Activated T-cell treated with anti-CD3 and anti-CD28 coated beads, Interleukin-2, amount 50 U/mL, for 4 hours (primary cell): Measurements from ENCODE around the gene KIAA1217. TPM values are rescaled to one million over a fixed set of nuclear protein-coding genes. Genes with fewer than 3 reads are reported as not detected.

Experiments used
- ATAC-seq, 2 donors: fragments of 200-7000 bp; cut with Tn5 transposase; one replicate each; pipeline ENCODE4 v1.10.0; 2021
- DNase-seq: peaks from one replicate; pipeline ENCODE4 v3.0.0-alpha.2; 2020
- H3K27me3 Mint-ChIP-seq: one replicate; pipeline ENCODE4 v1.8.0; 2021; ENCODE audit warnings: low read depth, mixed read lengths
- H3K36me3 Mint-ChIP-seq: one replicate; pipeline ENCODE4 v1.8.0; 2022; ENCODE audit warnings: mixed read lengths; ENCODE audit not compliant: insufficient read depth
- H3K4me1 Mint-ChIP-seq: one replicate; pipeline ENCODE4 v1.8.0; 2021; ENCODE audit warnings: low read depth, mixed read lengths
- H3K4me3 Mint-ChIP-seq: one replicate; pipeline ENCODE4 v1.8.0; 2021; ENCODE audit warnings: mild to moderate bottlenecking, moderate library complexity, mixed read lengths
- H3K9me3 Mint-ChIP-seq: one replicate; pipeline ENCODE4 v1.8.0; 2021; ENCODE audit warnings: mixed read lengths
- total RNA-seq, 3 donors: library from RNA; stranded (reverse); gene quantifications; one replicate each; pipeline ENCODE4 v1.2.1, GENCODE V29; 2021

The KIAA1217 gene
- total RNA-seq, 3 donors from 2014 or later, result 0.20 to 0.87 (median 0.50) TPM

GRCh38 chr10:24407928-24408327, 199.0 kb downstream of the KIAA1217 start:
- H3K4me1 Mint-ChIP-seq, result no peaks in the 10 kb centered on the region
- H3K4me3 Mint-ChIP-seq, result no peak overlapping the region
- ATAC-seq (no peak), DNase-seq (no peak)
- no peaks in the 10 kb centered on the region for H3K36me3 Mint-ChIP-seq
- no peaks in the 10 kb centered on the region for H3K27me3 Mint-ChIP-seq
- no peaks in the 10 kb centered on the region for H3K9me3 Mint-ChIP-seq

- H3K27me3 Mint-ChIP-seq, result no peaks in the 10 kb centered on the region
- no peaks in the 10 kb centered on the region for H3K36me3 Mint-ChIP-seq
- H3K4me1 Mint-ChIP-seq, result no peaks in the 10 kb centered on the region
- H3K4me3 Mint-ChIP-seq, result no peak overlapping the region
- no peak for ATAC-seq
- no peaks in the 10 kb centered on the region for H3K9me3 Mint-ChIP-seq
- no peak for DNase-seq
Measured at GRCh38 chr10:24408365-24408764, 199.4 kb downstream of the KIAA1217 start.

GRCh38 chr10:24414597-24414996, 205.7 kb downstream of the KIAA1217 start:
- DNase-seq (no peak), ATAC-seq (no peak)
- Mint-ChIP-seq H3K4me1 (no peaks in the 10 kb centered on the region), H3K27me3 (peaks cover 13% of the 10 kb centered on the region), H3K9me3 (no peaks in the 10 kb centered on the region), H3K4me3 (no peak overlapping the region), H3K36me3 (no peaks in the 10 kb centered on the region)

GRCh38 chr10:24415455-24416125, 206.7 kb downstream of the KIAA1217 start:
- H3K27me3 Mint-ChIP-seq, result peaks cover 13% of the 10 kb centered on the region
- H3K4me1 Mint-ChIP-seq, result no peaks in the 10 kb centered on the region
- ATAC-seq (no peak), DNase-seq (no peak)
- no peaks in the 10 kb centered on the region for H3K36me3 Mint-ChIP-seq
- H3K4me3 Mint-ChIP-seq, result no peak overlapping the region
- no peaks in the 10 kb centered on the region for H3K9me3 Mint-ChIP-seq

- Mint-ChIP-seq H3K36me3 (no peaks in the 10 kb centered on the region), H3K27me3 (peaks cover 13% of the 10 kb centered on the region), H3K9me3 (no peaks in the 10 kb centered on the region)
Measured at GRCh38 chr10:24416248-24416647, 207.3 kb downstream of the KIAA1217 start.

GRCh38 chr10:24417053-24417452, 208.1 kb downstream of the KIAA1217 start:
- ATAC-seq (no peak), DNase-seq (no peak)
- H3K4me3 Mint-ChIP-seq, result no peak overlapping the region
- no peaks in the 10 kb centered on the region for H3K4me1 Mint-ChIP-seq
- no peaks in the 10 kb centered on the region for H3K36me3 Mint-ChIP-seq
- no peaks in the 10 kb centered on the region for H3K9me3 Mint-ChIP-seq
- H3K27me3 Mint-ChIP-seq, result peaks cover 13% of the 10 kb centered on the region

More at GRCh38 chr10:24416248-24416647, 207.3 kb downstream of the KIAA1217 start:
- Mint-ChIP-seq H3K4me3 (no peak overlapping the region), H3K4me1 (no peaks in the 10 kb centered on the region)
- ATAC-seq (no peak), DNase-seq (no peak)

- Mint-ChIP-seq H3K27me3 (peaks cover 15% of the 10 kb centered on the region), H3K36me3 (no peaks in the 10 kb centered on the region), H3K4me1 (no peaks in the 10 kb centered on the region), H3K4me3 (no peak overlapping the region), H3K9me3 (no peaks in the 10 kb centered on the region)
- DNase-seq, result no peak
- ATAC-seq, result no peak
Measured at GRCh38 chr10:24418532-24418931, 209.6 kb downstream of the KIAA1217 start.

GRCh38 chr10:24419066-24419465, 210.1 kb downstream of the KIAA1217 start:
- no peaks in the 10 kb centered on the region for H3K36me3 Mint-ChIP-seq
- ATAC-seq (no peak), DNase-seq (no peak)
- peaks cover 15% of the 10 kb centered on the region for H3K27me3 Mint-ChIP-seq
- no peaks in the 10 kb centered on the region for H3K4me1 Mint-ChIP-seq
- no peaks in the 10 kb centered on the region for H3K9me3 Mint-ChIP-seq
- H3K4me3 Mint-ChIP-seq, result no peak overlapping the region

- ATAC-seq (no peak), DNase-seq (no peak)
- no peaks in the 10 kb centered on the region for H3K4me1 Mint-ChIP-seq
- H3K4me3 Mint-ChIP-seq, result no peak overlapping the region
- H3K9me3 Mint-ChIP-seq, result no peaks in the 10 kb centered on the region
- no peaks in the 10 kb centered on the region for H3K36me3 Mint-ChIP-seq
- H3K27me3 Mint-ChIP-seq, result peaks cover 5% of the 10 kb centered on the region
Measured at GRCh38 chr10:24425151-24425550, 216.2 kb downstream of the KIAA1217 start.

GRCh38 chr10:24427678-24428409, 218.9 kb downstream of the KIAA1217 start:
- ATAC-seq (no peak), DNase-seq (no peak)
- Mint-ChIP-seq H3K4me3 (no peak overlapping the region), H3K36me3 (no peaks in the 10 kb centered on the region), H3K9me3 (no peaks in the 10 kb centered on the region), H3K4me1 (no peaks in the 10 kb centered on the region), H3K27me3 (peaks cover 5% of the 10 kb centered on the region)

GRCh38 chr10:24428410-24428782, 219.5 kb downstream of the KIAA1217 start:
- Mint-ChIP-seq H3K4me3 (no peak overlapping the region), H3K9me3 (peaks cover 2% of the 10 kb centered on the region), H3K4me1 (no peaks in the 10 kb centered on the region), H3K27me3 (peaks cover 3% of the 10 kb centered on the region), H3K36me3 (no peaks in the 10 kb centered on the region)
- no peak for ATAC-seq
- DNase-seq, result no peak

GRCh38 chr10:24430591-24430990, 221.7 kb downstream of the KIAA1217 start:
- ATAC-seq, result no peak
- H3K9me3 Mint-ChIP-seq, result peaks cover 4% of the 10 kb centered on the region
- H3K4me3 Mint-ChIP-seq, result no peak overlapping the region
- H3K36me3 Mint-ChIP-seq, result no peaks in the 10 kb centered on the region
- no peak for DNase-seq
- H3K27me3 Mint-ChIP-seq, result peaks cover 8% of the 10 kb centered on the region
- no peaks in the 10 kb centered on the region for H3K4me1 Mint-ChIP-seq

- peaks cover 5% of the 10 kb centered on the region for H3K27me3 Mint-ChIP-seq
- no peak overlapping the region for H3K4me3 Mint-ChIP-seq
- no peaks in the 10 kb centered on the region for H3K36me3 Mint-ChIP-seq
- ATAC-seq, result no peak
- H3K4me1 Mint-ChIP-seq, result no peaks in the 10 kb centered on the region
- H3K9me3 Mint-ChIP-seq, result peaks cover 8% of the 10 kb centered on the region
- DNase-seq, result no peak
Measured at GRCh38 chr10:24432478-24433416, 223.8 kb downstream of the KIAA1217 start.

- Mint-ChIP-seq H3K4me3 (no peak overlapping the region), H3K9me3 (peaks cover 8% of the 10 kb centered on the region), H3K4me1 (no peaks in the 10 kb centered on the region), H3K27me3 (peaks cover 5% of the 10 kb centered on the region), H3K36me3 (no peaks in the 10 kb centered on the region)
- ATAC-seq (no peak), DNase-seq (no peak)
Measured at GRCh38 chr10:24433705-24434104, 224.8 kb downstream of the KIAA1217 start.
